K562 (cell line): ENCODE results near the gene KIAA0930. TPM values are rescaled to one million over a fixed set of nuclear protein-coding genes. Genes with fewer than 3 reads are reported as not detected.

Source experiments
- CBFB ChIP-seq: sonication (generic); formaldehyde crosslinking; IDR thresholded peaks from 2 replicates; pipeline ENCODE4 v1.4.0; 2020; ENCODE audit warnings: mild to moderate bottlenecking, missing genetic modification reagents
- FOS ChIP-seq: IDR thresholded peaks from 3 replicates; pipeline ENCODE4 v1.6.1; 2011; ENCODE audit not compliant: insufficient read length; ENCODE audit errors: extremely low read depth
- GATAD2B ChIP-seq: fragments of 450-650 bp; IDR thresholded peaks from 2 replicates; pipeline ENCODE4 v1.6.1; 2017; ENCODE audit warnings: mild to moderate bottlenecking, borderline replicate concordance
- GMEB1 ChIP-seq: fragments of 250-450 bp; sonication (Bioruptor Pico); IDR thresholded peaks from 2 replicates; pipeline ENCODE4 v1.4.0; 2020; ENCODE audit warnings: mild to moderate bottlenecking
- HNRNPK ChIP-seq: fragments of 200-400 bp; formaldehyde crosslinking; IDR thresholded peaks from one replicate; pipeline ENCODE4 v1.6.1; 2018; ENCODE audit warnings: mild to moderate bottlenecking, low read depth, low read length; ENCODE audit not compliant: poor library complexity, severe bottlenecking
- MYNN ChIP-seq, 2 experiments: sonication (generic); formaldehyde crosslinking in 1 of 2; IDR thresholded peaks; 2 replicates each; pipeline versions ENCODE4 v1.5.0 to v1.6.1; 2016 to 2020; ENCODE audit warnings: antibody characterized with exemption in 1 of 2, missing genetic modification reagents in 1 of 2
- PRDM10 ChIP-seq: fragments of 450-650 bp; IDR thresholded peaks from 2 replicates; pipeline ENCODE4 v1.6.1; 2018; ENCODE audit not compliant: partially characterized antibody
- RCOR1 ChIP-seq, 2 experiments: IDR thresholded peaks; 2 replicates each; pipeline ENCODE4 v1.6.1; 2012; ENCODE audit warnings: low read depth in 2 of 2, low read length in 2 of 2, borderline replicate concordance in 1 of 2, improper control_type of control experiment in 1 of 2
- ZBTB26 ChIP-seq: fragments of 450-650 bp; formaldehyde crosslinking; IDR thresholded peaks from 2 replicates; pipeline ENCODE4 v1.4.0; 2022; ENCODE audit warnings: missing genetic modification characterization
- polyA plus RNA-seq, 8 experiments: library from polyadenylated mRNA; depleted of rRNA in 4 of 8; stranded (reverse) in 5 of 8; unstranded in 3 of 8; fragments of >200 nt; fragmentation: Nextera tagmentation in 2 of 8; fragmentation: Illumina TruSeq in 1 of 8; extraction: Ambion mirVana in 2 of 8; extraction: Trizol in 1 of 8; gene quantifications; 2 replicates each; pipeline versions ENCODE4 v1.2.1 to v1.2.3, GENCODE V29; 2011 to 2014; ENCODE audit warnings: inconsistent platforms in 1 of 8, missing spikeins in 1 of 8
- total RNA-seq, 7 experiments: library from RNA; depleted of rRNA in 6 of 7; stranded (reverse); fragments of >200 nt in 6 of 7; fragmentation: Illumina TruSeq in 2 of 7; extraction: Trizol in 2 of 7; gene quantifications; 2 replicates each; pipeline versions ENCODE4 v1.2.1 to v1.2.3, GENCODE V29; 2011 to 2021; ENCODE audit warnings: low replicate concordance in 1 of 7

Gene KIAA0930
- total and polyA plus RNA-seq, 9 of the 15 experiments (the other 6 are each of a cell fraction or from before 2014, with no cell fraction given), result 0.24 to 12.1 (median 6.4) TPM

GRCh38 chr22:45265535-45265934 lies 24.8 kb upstream of the KIAA0930 start (continued):
- TF ChIP-seq PRDM10, result no peak
- TF ChIP-seq FOS, result no peak
- TF ChIP-seq HNRNPK, result no peak
- no peak for TF ChIP-seq ZBTB26 (CRISPR knock-in tag)
- TF ChIP-seq GMEB1 (CRISPR knock-in tag), result no peak
- no peak for TF ChIP-seq GATAD2B
- TF ChIP-seq RCOR1 (IDR thresholded peaks at IDR 0.05; ENCODE audit: borderline replicate concordance in 1 of 2, low read depth in 2 of 2, low read length in 2 of 2), result no peak
- TF ChIP-seq MYNN (IDR thresholded peaks at IDR 0.05), result no peak
- no peak for TF ChIP-seq MYNN (CRISPR knock-in tag; IDR thresholded peaks at IDR 0.05)
- TF ChIP-seq CBFB (CRISPR knock-in tag), result no peak
- TF ChIP-seq, all 486 proteins: peak for 0
